A673 (cell line): ENCODE results near the gene BBS12.

Experiments
- CTCF ChIP-seq: fragments of 300-800, 200-600 bp; sonication (generic); conservative IDR thresholded peaks from 2 replicates; pipeline ENCODE4 v1.5.1; 2017; ENCODE audit warnings: low read depth, mild to moderate bottlenecking, antibody characterized with exemption, low read length, moderate library complexity, mixed read lengths
- EZH2 ChIP-seq: fragments of 200-600 bp; sonication (generic); IDR thresholded peaks from 2 replicates; pipeline ENCODE4 v1.6.1; 2017; ENCODE audit warnings: borderline replicate concordance, low read depth, mild to moderate bottlenecking, mixed read lengths, antibody characterized with exemption, low read length; ENCODE audit not compliant: poor library complexity, severe bottlenecking

- TF ChIP-seq CTCF (no peak), EZH2 (no peak)
Observed at GRCh38 chr4:122711919-122712318, 20.6 kb upstream of the BBS12 start.
